Nephron progenitor cell (in vitro differentiated cells): Measurements from ENCODE around the gene SPINT2.

Source experiments
- DNase-seq: peaks from one replicate; pipeline ENCODE4 v3.0.0; 2021
- H3K27ac Mint-ChIP-seq: 2 replicates; pipeline ENCODE4 v1.8.0; 2021; ENCODE audit warnings: mild to moderate bottlenecking, moderate library complexity, mixed read lengths
- H3K27me3 Mint-ChIP-seq: 2 replicates; pipeline ENCODE4 v1.8.0; 2021; ENCODE audit warnings: mild to moderate bottlenecking, low read depth, mixed read lengths; ENCODE audit not compliant: poor library complexity
- H3K36me3 Mint-ChIP-seq: 2 replicates; pipeline ENCODE4 v1.8.0; 2021; ENCODE audit warnings: low read depth, mixed read lengths
- H3K4me1 Mint-ChIP-seq: 2 replicates; pipeline ENCODE4 v1.8.0; 2021; ENCODE audit warnings: mixed read lengths
- H3K4me3 Mint-ChIP-seq: 2 replicates; pipeline ENCODE4 v1.8.0; 2021; ENCODE audit warnings: mild to moderate bottlenecking, moderate library complexity, mixed read lengths
- H3K9me3 Mint-ChIP-seq: 2 replicates; pipeline ENCODE4 v1.8.0; 2021; ENCODE audit warnings: mild to moderate bottlenecking, moderate library complexity, mixed read lengths
- CTCF ChIP-seq: fragments of 200-600 bp; sonication (generic); IDR thresholded peaks from 2 replicates; pipeline ENCODE4 v1.5.0; 2021; ENCODE audit warnings: antibody characterized with exemption

SPINT2 gene

GRCh38 chr19:38284422-38284821, 20.0 kb downstream of the SPINT2 start:
- no peak for TF ChIP-seq CTCF
- H3K36me3 Mint-ChIP-seq: peaks cover 19% of the 10 kb centered on the region
- H3K27ac Mint-ChIP-seq: peak overlapping the region; percentile 68
- H3K4me1 Mint-ChIP-seq: peaks cover 51% of the 10 kb centered on the region
- no peak overlapping the region for H3K4me3 Mint-ChIP-seq
- no peak for DNase-seq
- no peaks in the 10 kb centered on the region for H3K27me3 Mint-ChIP-seq
- H3K9me3 Mint-ChIP-seq: no peaks in the 10 kb centered on the region

- Mint-ChIP-seq H3K4me1 (peaks cover 57% of the 10 kb centered on the region), H3K9me3 (no peaks in the 10 kb centered on the region), H3K36me3 (peaks cover 21% of the 10 kb centered on the region), H3K4me3 (no peak overlapping the region), H3K27me3 (no peaks in the 10 kb centered on the region), H3K27ac (peak overlapping the region; percentile 28)
- DNase-seq: no peak
- no peak for TF ChIP-seq CTCF
Observed at GRCh38 chr19:38285567-38285966, 21.2 kb downstream of the SPINT2 start.

- no peak for DNase-seq
- no peaks in the 10 kb centered on the region for H3K9me3 Mint-ChIP-seq
Observed at GRCh38 chr19:38287604-38288003, 23.2 kb downstream of the SPINT2 start.

GRCh38 chr19:38288123-38288855, 23.9 kb downstream of the SPINT2 start:
- DNase-seq: no peak
- Mint-ChIP-seq H3K9me3 (no peaks in the 10 kb centered on the region), H3K4me1 (peaks cover 56% of the 10 kb centered on the region), H3K27ac (no peak overlapping the region), H3K36me3 (peaks cover 24% of the 10 kb centered on the region), H3K4me3 (no peak overlapping the region), H3K27me3 (no peaks in the 10 kb centered on the region)
- TF ChIP-seq CTCF: no peak

More at GRCh38 chr19:38287604-38288003, 23.2 kb downstream of the SPINT2 start:
- H3K4me3 Mint-ChIP-seq: no peak overlapping the region
- H3K4me1 Mint-ChIP-seq: peaks cover 63% of the 10 kb centered on the region
- no peak for TF ChIP-seq CTCF
- H3K27me3 Mint-ChIP-seq: no peaks in the 10 kb centered on the region
- peak overlapping the region; percentile 91 for H3K27ac Mint-ChIP-seq
- peaks cover 24% of the 10 kb centered on the region for H3K36me3 Mint-ChIP-seq

GRCh38 chr19:38289955-38290354, 25.6 kb downstream of the SPINT2 start:
- no peaks in the 10 kb centered on the region for H3K9me3 Mint-ChIP-seq
- no peak overlapping the region for H3K4me3 Mint-ChIP-seq
- H3K36me3 Mint-ChIP-seq: peaks cover 24% of the 10 kb centered on the region
- H3K27ac Mint-ChIP-seq: peak overlapping the region; percentile 57
- H3K4me1 Mint-ChIP-seq: peaks cover 48% of the 10 kb centered on the region
- H3K27me3 Mint-ChIP-seq: no peaks in the 10 kb centered on the region
- TF ChIP-seq CTCF: no peak
- no peak for DNase-seq

- DNase-seq: no peak
- Mint-ChIP-seq H3K9me3 (no peaks in the 10 kb centered on the region), H3K27me3 (no peaks in the 10 kb centered on the region), H3K36me3 (peaks cover 21% of the 10 kb centered on the region), H3K4me3 (no peak overlapping the region), H3K4me1 (peaks cover 47% of the 10 kb centered on the region), H3K27ac (peak overlapping the region; percentile 94)
- no peak for TF ChIP-seq CTCF
Observed at GRCh38 chr19:38290631-38291147, 26.3 kb downstream of the SPINT2 start.
